ENCODE results near the gene PCSK6.

GRCh38 chr15:101404245-101404644, 85.3 kb downstream of the PCSK6 start:
- TF ChIP-seq, protein P1, sequence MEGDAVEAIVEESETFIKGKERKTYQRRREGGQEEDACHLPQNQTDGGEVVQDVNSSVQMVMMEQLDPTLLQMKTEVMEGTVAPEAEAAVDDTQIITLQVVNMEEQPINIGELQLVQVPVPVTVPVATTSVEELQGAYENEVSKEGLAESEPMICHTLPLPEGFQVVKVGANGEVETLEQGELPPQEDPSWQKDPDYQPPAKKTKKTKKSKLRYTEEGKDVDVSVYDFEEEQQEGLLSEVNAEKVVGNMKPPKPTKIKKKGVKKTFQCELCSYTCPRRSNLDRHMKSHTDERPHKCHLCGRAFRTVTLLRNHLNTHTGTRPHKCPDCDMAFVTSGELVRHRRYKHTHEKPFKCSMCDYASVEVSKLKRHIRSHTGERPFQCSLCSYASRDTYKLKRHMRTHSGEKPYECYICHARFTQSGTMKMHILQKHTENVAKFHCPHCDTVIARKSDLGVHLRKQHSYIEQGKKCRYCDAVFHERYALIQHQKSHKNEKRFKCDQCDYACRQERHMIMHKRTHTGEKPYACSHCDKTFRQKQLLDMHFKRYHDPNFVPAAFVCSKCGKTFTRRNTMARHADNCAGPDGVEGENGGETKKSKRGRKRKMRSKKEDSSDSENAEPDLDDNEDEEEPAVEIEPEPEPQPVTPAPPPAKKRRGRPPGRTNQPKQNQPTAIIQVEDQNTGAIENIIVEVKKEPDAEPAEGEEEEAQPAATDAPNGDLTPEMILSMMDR (IDR thresholded peaks at IDR 0.05): no peak
- no peak for TF ChIP-seq SIN3A (IDR thresholded peaks at IDR 0.05; ENCODE audit: borderline replicate concordance, insufficient read depth, low read depth, low read length)
- no peak for TF ChIP-seq POLR2AphosphoS5 (IDR thresholded peaks at IDR 0.05; ENCODE audit: low read depth, low read length)

All from Panc1 (cell line).